ENCODE measurements around the gene PPP1R1B. TPM values are rescaled to one million over a fixed set of nuclear protein-coding genes. Genes with fewer than 3 reads are reported as not detected.

The PPP1R1B gene
- total and polyA plus RNA-seq, 9 of the 15 experiments (the other 6 are each of a cell fraction or from before 2014, with no cell fraction given) = 0.07 to 0.18 (median 0.10) TPM; not detected in 4

DNA sequence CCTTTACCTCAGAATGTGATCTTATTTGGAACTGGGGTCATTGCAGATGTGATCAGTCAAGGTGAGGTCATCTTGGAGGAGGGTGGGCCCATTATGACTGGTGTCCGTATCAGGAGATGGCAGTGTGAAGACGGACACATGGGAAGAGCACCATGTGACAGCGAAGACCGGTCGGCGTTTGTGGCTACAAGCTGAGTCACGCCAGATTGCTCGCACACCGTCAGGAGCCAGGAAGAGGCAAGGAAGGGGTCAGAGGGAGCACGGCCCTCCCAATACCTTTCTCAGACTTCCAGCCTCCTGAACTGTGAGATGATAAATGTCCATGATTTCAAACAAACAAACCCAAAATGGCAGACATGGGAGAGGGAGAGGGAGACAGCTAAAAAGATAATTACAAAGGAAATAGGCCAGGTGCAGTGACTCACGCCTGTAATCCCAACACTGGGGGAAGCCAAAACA, 23.4 kb downstream of the PPP1R1B start (continued):
- TF ChIP-seq, protein P1, sequence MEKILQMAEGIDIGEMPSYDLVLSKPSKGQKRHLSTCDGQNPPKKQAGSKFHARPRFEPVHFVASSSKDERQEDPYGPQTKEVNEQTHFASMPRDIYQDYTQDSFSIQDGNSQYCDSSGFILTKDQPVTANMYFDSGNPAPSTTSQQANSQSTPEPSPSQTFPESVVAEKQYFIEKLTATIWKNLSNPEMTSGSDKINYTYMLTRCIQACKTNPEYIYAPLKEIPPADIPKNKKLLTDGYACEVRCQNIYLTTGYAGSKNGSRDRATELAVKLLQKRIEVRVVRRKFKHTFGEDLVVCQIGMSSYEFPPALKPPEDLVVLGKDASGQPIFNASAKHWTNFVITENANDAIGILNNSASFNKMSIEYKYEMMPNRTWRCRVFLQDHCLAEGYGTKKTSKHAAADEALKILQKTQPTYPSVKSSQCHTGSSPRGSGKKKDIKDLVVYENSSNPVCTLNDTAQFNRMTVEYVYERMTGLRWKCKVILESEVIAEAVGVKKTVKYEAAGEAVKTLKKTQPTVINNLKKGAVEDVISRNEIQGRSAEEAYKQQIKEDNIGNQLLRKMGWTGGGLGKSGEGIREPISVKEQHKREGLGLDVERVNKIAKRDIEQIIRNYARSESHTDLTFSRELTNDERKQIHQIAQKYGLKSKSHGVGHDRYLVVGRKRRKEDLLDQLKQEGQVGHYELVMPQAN (IDR thresholded peaks at IDR 0.05; ENCODE audit: borderline replicate concordance) = peak; percentile 74; the same call in 1 of the 2 replicates
- TF ChIP-seq SMARCC2 (IDR thresholded peaks at IDR 0.05; ENCODE audit: low read depth) (peak; percentile 54; the same call in 1 of the 2 replicates), FOXK2 (conservative IDR thresholded peaks at IDR 0.05 in 1 of 2, IDR thresholded peaks at IDR 0.05 in 1 of 2; ENCODE audit: low read depth in 2 of 2) (peak; percentile 89 to 91), SOX6 (IDR thresholded peaks at IDR 0.05) (peak; percentile 76), ZNF583 (CRISPR knock-in tag; IDR thresholded peaks at IDR 0.05) (peak; percentile 91), ZFX (CRISPR knock-in tag; IDR thresholded peaks at IDR 0.05) (0 out of 2 replicates have a peak, but pooled peaks have one; percentile 35), TAL1 (IDR thresholded peaks at IDR 0.05) (peak; percentile 48; the same call in 1 of the 2 replicates), ZBTB17 (CRISPR knock-in tag; IDR thresholded peaks at IDR 0.05) (peak; percentile 51; the same call in 1 of the 2 replicates), ASH1L (IDR thresholded peaks at IDR 0.05; ENCODE audit: borderline replicate concordance, low read depth, partially characterized antibody) (no peak), ADNP (tag; IDR thresholded peaks at IDR 0.05) (0 out of 2 replicates have a peak, but pooled peaks have one; percentile 14)
- TF ChIP-seq, protein P2, sequence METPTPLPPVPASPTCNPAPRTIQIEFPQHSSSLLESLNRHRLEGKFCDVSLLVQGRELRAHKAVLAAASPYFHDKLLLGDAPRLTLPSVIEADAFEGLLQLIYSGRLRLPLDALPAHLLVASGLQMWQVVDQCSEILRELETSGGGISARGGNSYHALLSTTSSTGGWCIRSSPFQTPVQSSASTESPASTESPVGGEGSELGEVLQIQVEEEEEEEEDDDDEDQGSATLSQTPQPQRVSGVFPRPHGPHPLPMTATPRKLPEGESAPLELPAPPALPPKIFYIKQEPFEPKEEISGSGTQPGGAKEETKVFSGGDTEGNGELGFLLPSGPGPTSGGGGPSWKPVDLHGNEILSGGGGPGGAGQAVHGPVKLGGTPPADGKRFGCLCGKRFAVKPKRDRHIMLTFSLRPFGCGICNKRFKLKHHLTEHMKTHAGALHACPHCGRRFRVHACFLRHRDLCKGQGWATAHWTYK (CRISPR knock-in tag; IDR thresholded peaks at IDR 0.05) = 0 out of 2 replicates have a peak, but pooled peaks have one; percentile 51
- TF ChIP-seq, protein P3, sequence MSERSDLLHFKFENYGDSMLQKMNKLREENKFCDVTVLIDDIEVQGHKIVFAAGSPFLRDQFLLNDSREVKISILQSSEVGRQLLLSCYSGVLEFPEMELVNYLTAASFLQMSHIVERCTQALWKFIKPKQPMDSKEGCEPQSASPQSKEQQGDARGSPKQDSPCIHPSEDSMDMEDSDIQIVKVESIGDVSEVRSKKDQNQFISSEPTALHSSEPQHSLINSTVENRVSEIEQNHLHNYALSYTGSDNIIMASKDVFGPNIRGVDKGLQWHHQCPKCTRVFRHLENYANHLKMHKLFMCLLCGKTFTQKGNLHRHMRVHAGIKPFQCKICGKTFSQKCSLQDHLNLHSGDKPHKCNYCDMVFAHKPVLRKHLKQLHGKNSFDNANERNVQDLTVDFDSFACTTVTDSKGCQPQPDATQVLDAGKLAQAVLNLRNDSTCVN (CRISPR knock-in tag; IDR thresholded peaks at IDR 0.05) = 0 out of 2 replicates have a peak, but pooled peaks have one; percentile 5
- TF ChIP-seq, protein P4, sequence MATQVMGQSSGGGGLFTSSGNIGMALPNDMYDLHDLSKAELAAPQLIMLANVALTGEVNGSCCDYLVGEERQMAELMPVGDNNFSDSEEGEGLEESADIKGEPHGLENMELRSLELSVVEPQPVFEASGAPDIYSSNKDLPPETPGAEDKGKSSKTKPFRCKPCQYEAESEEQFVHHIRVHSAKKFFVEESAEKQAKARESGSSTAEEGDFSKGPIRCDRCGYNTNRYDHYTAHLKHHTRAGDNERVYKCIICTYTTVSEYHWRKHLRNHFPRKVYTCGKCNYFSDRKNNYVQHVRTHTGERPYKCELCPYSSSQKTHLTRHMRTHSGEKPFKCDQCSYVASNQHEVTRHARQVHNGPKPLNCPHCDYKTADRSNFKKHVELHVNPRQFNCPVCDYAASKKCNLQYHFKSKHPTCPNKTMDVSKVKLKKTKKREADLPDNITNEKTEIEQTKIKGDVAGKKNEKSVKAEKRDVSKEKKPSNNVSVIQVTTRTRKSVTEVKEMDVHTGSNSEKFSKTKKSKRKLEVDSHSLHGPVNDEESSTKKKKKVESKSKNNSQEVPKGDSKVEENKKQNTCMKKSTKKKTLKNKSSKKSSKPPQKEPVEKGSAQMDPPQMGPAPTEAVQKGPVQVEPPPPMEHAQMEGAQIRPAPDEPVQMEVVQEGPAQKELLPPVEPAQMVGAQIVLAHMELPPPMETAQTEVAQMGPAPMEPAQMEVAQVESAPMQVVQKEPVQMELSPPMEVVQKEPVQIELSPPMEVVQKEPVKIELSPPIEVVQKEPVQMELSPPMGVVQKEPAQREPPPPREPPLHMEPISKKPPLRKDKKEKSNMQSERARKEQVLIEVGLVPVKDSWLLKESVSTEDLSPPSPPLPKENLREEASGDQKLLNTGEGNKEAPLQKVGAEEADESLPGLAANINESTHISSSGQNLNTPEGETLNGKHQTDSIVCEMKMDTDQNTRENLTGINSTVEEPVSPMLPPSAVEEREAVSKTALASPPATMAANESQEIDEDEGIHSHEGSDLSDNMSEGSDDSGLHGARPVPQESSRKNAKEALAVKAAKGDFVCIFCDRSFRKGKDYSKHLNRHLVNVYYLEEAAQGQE (IDR thresholded peaks at IDR 0.05; ENCODE audit: borderline replicate concordance) = peak; percentile 72
- TF ChIP-seq, protein P4 (CRISPR knock-in tag; IDR thresholded peaks at IDR 0.05; ENCODE audit: low read depth) = no peak
